Measurements from ENCODE around the gene ZDHHC5.

GRCh38 chr11:57650739-57651090 is 17.2 kb upstream of the ZDHHC5 start:
- TF ChIP-seq CTCF (IDR thresholded peaks at IDR 0.05; ENCODE audit: low read depth, low read length) (no peak), MAX (IDR thresholded peaks at IDR 0.05; ENCODE audit: low read depth, low read length) (no peak), POLR2A (IDR thresholded peaks at IDR 0.05; ENCODE audit: extremely low read depth, insufficient read length) (no peak), MYC (IDR thresholded peaks at IDR 0.05; ENCODE audit: low read depth, low read length) (no peak)
